ENCODE results near the gene CCNH.

The CCNH gene

DNA sequence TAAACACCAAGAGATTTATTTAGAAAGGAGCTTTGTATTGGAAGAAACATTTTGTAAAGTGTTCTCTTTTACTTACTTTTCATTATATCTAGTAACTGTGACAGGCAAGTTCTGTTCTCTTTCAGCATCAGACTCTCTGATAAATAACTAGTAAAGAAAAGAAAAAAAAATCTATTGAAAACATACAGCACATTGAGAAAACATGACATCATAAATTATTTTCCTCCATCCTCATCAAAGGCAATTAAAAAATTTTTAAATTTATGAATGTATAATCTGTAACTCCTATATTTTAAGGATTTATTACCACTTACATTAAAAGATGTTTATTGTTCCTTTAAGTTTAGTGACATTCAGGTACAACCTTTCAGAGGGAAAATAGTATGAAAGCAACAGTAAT is 11.1 kb downstream of the CCNH start:
- DNase-seq: no peak

GRCh38 chr5:87400305-87400899 is 12.3 kb downstream of the CCNH start:
- peak; percentile 55 for DNase-seq

GRCh38 chr5:87399720-87400119 is 13.0 kb downstream of the CCNH start:
- no peak for DNase-seq

DNA sequence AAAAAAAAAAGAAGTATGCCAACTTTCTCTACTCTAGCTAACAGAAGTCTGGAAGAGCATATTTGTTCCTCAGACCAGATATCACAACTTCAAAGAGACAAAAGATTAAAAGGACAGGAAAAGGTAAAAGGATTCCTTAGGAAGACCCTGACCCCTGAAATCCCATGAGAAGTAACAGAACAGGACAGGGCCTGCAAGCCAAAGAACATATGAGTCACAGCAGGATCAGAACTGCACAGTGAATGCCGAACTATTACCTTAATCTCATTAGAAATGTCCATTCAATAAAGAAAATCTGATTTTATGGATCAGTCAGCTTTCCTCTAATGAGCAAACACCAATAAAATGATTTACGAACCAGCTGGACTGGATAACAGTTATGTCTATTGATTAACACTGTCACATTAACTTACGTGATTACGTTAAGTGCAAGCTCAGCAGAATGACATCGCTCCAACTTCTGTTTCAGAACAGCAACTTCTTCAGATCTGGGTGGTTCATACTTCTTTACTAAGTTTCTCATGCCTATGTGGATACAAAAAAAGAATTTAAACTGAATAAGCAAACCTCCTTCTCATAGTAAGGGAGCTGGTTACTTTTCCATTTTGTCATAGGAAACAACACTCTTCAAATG is 13.6 kb downstream of the CCNH start:
- DNase-seq: no peak

DNA sequence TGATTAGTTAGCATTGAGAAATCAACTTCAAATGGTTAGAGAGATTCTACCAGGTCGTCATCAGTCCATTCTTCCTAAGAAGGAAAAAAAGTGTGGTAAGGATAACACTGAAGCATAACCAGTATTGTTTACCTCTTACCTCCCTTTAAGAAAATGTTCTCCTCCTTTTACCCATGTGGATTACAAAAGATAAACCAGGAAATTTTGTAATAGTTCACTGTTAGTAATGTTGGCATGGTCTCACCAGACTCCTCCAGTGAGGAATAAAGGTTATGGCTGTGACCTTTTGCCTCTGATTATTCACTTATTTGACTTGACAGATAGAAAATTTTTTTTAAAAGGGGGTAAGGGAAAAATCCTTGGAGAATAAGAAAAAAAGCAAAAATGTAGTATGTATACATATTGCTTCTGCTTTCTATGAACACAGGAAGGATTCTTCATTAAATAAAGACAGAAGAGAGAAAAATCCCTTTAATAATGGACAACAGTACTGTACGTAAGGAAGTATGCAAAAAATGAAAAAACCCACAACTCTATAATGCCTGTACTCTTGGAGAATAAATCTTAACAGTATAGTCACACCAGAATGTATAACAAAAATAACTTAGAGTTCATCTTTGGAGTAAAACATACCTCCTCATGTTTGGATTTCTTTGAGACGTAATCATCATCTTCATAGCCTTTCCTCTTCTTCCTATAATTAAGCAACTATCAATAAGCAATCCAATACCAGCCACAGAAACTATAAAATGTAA is 18.1 kb downstream of the CCNH start:
- no peak for DNase-seq

DNA sequence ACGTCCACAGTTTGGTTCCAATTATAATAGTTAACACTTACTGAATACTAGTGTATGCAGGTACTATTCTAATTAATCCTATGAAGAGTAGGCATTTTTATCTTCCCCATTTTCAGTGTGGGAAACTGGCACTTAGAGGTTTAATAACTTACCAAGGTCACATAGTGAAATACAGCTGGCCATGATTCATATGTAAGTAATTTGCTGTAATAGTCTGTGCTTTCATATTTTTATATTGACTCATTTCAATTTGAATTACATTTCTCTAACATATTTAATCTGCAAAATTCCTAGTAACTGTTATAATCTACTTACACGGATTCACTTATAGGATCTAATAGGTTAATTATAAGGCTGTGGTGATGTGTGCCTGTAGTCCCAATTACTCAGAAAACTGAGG is 19.4 kb downstream of the CCNH start:
- no peak for DNase-seq

DNA sequence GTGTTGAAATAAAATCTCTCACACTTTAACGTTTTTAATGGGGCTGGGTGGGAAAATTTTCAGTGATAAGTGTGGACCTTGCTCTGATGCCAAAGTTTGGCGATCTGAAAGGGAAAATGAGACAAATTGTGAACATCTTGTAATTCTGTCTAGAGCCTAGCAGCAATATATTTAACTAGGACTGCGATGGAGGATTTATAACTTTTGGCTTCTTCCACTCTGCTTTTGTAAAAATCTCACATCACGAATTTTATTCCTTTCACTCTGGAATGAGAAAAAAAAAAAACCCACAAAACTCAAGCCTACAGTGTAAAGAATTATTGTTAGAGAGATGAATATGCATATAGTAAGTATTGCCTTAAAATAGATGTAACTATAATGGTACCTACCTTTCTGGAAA is 19.9 kb downstream of the CCNH start:
- DNase-seq: no peak

DNA sequence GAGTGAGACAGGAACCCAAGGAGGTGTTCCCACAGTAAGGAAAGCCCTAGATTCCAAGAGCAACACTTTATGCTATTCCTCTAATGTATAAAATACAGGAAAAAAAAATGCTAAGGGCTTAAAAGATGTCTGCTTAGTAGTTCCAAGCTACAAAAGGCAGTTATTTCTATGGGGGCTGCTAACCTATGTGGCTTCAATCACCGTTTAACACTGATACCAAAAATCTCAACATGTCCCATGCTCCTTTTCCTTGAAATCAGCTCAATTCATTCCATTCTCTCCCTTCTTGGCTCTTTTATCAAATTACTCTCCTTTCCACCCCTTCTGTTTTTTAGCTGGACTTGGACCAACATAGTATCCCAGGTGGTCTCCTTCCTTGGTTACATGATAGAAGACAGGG is 20.6 kb downstream of the CCNH start:
- DNase-seq: no peak

DNA sequence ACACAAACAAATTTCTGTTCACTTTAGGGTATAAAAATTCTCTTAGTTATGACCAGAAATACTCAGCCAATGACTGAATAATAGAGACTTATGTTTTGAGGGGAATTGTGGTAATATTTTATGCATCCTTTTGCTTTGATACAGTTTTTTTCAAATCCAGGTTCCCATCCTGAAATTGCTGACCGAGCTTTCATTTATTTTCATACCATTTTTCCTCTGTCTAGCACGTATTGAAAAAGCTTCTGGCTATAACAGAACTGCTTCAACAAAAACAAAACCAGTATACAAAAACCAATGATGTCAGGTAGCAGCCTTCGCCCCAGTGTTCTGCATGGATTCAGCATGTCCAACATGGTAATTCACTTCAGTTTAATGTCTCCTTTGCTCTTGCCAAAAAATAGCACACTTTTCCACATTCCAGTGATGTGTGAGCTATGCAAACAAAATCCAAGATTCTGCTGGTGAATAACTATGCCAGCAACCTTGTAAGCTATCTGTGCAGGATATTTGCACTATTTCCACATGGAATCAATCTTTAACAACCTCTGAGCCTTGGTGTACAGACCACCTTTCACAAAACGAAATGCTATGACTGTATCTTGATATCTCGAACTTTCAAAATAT is 22.0 kb downstream of the CCNH start:
- DNase-seq: no peak

GRCh38 chr5:87390075-87390474 is 22.7 kb downstream of the CCNH start:
- DNase-seq: no peak

GRCh38 chr5:87389296-87390034 is 23.3 kb downstream of the CCNH start:
- no peak for DNase-seq

DNA sequence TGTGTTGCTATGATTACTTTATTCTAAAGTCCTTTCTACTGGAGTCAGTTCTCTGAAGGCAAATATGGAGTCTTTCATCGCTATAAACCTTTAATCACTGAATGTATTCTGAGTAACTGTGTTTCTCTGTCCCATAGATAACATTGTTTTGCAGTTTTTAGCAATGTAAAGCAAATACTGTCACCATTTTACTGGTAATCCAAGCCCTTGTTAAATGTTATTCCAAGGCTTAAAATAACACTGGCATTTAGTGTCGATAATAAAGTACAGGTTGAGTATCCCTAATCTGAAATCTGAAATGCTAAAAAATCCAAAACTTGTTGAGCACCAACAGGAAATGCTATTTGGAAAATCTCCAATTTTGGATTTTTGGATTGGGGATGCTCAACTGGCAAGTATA is 24.6 kb downstream of the CCNH start:
- no peak for DNase-seq

DNA sequence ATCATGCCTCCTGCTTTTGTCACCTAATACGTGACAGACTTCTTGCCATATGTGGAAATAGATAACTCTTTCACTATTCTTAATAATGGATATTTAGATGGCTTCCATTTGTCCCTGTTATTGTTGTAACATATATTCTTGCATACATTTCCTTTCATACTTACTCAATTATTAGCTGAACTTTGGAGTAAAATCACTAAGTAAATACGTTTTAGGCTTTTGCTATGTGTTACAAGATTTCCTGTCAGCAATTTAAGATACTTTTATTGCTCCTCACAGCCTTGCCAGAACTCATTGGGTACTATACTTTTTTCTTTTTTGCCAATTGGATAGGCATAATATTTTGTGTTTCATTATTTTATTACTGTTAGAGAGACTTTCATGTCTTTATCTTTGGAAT is 26.9 kb downstream of the CCNH start:
- no peak for DNase-seq

DNA sequence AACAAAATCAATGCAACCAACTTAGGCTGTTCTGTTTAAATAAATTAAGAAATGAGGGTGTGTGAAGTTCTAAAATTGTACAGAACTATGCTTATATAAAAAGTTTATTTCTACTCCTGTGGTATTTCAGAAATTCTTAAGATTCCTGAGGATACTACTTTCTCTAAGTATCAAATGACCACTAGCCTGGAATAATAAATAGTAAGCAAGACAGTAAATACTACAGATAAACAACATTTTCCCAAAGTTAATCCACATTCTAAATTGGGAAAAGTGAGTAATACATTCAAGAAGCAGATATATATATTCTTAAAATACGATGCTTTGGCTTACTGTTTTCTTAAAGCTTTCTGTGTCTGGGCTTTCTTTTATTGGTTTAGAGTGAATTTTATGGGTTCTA is 29.5 kb downstream of the CCNH start:
- no peak for DNase-seq

GRCh38 chr5:87382224-87382623 is 30.5 kb downstream of the CCNH start:
- DNase-seq: no peak

- no peak for DNase-seq
These were observed 40.0 kb downstream of the CCNH start for GRCh38 chr5:87372705-87373104.

GRCh38 chr5:87369431-87369830 is 43.3 kb downstream of the CCNH start:
- no peak for DNase-seq

GRCh38 chr5:87368601-87369000 is 44.1 kb downstream of the CCNH start:
- DNase-seq: no peak

DNA sequence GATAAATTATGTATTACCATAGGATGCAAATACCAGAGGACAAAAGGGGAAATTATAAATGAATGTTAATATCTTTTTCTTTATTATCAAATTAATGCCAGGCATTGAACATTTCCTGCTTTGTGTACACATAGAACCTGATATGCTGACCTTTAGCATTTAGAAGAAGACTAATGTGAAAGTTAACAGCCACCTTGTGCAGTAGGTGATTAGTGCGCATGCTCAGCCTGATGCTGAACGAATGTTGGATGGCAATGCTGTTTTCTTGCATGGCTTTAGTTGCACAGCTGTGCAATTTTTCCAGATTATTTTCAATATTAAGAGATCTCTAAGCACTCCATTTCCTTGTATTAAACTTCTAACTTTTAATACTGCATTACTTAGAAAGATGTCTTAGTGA is 45.5 kb downstream of the CCNH start:
- DNase-seq: no peak

- DNase-seq: peak; percentile 27
These were observed 51.1 kb downstream of the CCNH start for GRCh38 chr5:87361536-87362213.

GRCh38 chr5:87361031-87361445 is 51.7 kb downstream of the CCNH start:
- peak; percentile 16 for DNase-seq

- no peak for DNase-seq
These were observed 52.6 kb downstream of the CCNH start for GRCh38 chr5:87360132-87360531.

DNA sequence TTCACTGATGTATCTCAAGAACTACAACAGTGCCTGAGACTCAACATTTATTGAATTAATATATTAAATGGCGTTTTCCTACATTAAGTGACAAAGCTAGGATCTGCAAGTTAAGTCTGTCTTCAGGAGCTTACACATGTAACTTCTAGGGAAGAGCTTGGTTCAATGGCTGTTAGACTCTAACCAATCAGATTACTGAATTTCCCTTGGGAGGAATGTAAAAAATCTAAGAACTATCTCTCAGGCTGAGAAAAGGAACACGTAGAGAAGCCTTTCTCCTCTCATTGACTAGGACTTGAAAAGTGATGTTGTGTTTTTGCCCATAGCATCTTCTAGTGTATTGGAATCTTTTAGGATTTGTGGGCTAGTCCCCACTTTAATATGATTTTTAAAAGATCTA is 53.6 kb downstream of the CCNH start:
- no peak for DNase-seq
